T-cell (primary cell): Measurements from ENCODE around the gene MICU2. TPM values are rescaled to one million over a fixed set of nuclear protein-coding genes. Genes with fewer than 3 reads are reported as not detected.

Experiments
- ATAC-seq, 4 experiments: fragments of 200-7000 bp in 3 of 4; fragments of 150-1000 bp in 1 of 4; cut with Tn5 transposase; replicated peaks in 1 of 4; 1 replicate in 3 of 4; 2 replicates in 1 of 4; pipeline ENCODE4 v1.10.0; 2021; ENCODE audit warnings: moderate library complexity in 3 of 4, mild to moderate bottlenecking in 2 of 4, moderate number of reproducible peaks in 1 of 4
- CTCF ChIA-PET, 2 donors: fragments of 300-600 bp; sonication (Branson Sonifier 250); formaldehyde crosslinking; loops; one replicate each; lab custom pipeline; 2022; ENCODE audit warnings: antibody characterized with exemption in 2 of 2; lab: Charles Lee
- POLR2A ChIA-PET, 2 donors: fragments of 300-600 bp; sonication (Branson Sonifier 250); formaldehyde crosslinking; loops; one replicate each; lab custom pipeline; 2022; ENCODE audit warnings: antibody characterized with exemption in 2 of 2; lab: Charles Lee
- DNase-seq, 35 experiments: peaks; one replicate each; pipeline versions ENCODE4 v3.0.0 to v3.0.0-alpha.2; 2013 to 2023
- H3K27ac ChIP-seq: one replicate; pipeline ENCODE4 v1.5.1; 2013; ENCODE audit warnings: low read length
- H3K27me3 ChIP-seq, 2 experiments: replicated peaks in 1 of 2; 1 replicate in 1 of 2; 2 replicates in 1 of 2; pipeline versions ENCODE4 v1.6.1 to v1.7.0; 2013; ENCODE audit warnings: low read length in 1 of 2, mixed read lengths in 1 of 2; ENCODE audit not compliant: control insufficient read depth in 2 of 2, insufficient read depth in 2 of 2; ENCODE audit errors: extremely low read depth in 1 of 2
- H3K36me3 ChIP-seq, 2 donors: 1 replicate in 1 of 2; 2 replicates in 1 of 2; pipeline versions ENCODE4 v1.6.1 to v1.7.0; 2013; ENCODE audit warnings: low read length in 1 of 2; ENCODE audit not compliant: control insufficient read depth in 2 of 2, insufficient read depth in 1 of 2; ENCODE audit errors: extremely low read depth in 1 of 2
- H3K4me1 ChIP-seq, 2 experiments: 1 replicate in 1 of 2; 2 replicates in 1 of 2; pipeline versions ENCODE4 v1.6.1 to v1.7.0; 2013; ENCODE audit warnings: low read length in 2 of 2, mixed read lengths in 1 of 2; ENCODE audit not compliant: insufficient read depth in 2 of 2, control insufficient read depth in 1 of 2; ENCODE audit errors: extremely low read depth in 1 of 2
- H3K4me3 ChIP-seq, 2 donors: 1 replicate in 1 of 2; 2 replicates in 1 of 2; pipeline versions ENCODE4 v1.5.1 to v1.7.0; 2013; ENCODE audit warnings: mild to moderate bottlenecking in 2 of 2, low read length in 1 of 2, moderate library complexity in 1 of 2; ENCODE audit not compliant: control insufficient read depth in 1 of 2; ENCODE audit errors: extremely low read depth in 1 of 2
- H3K9me3 ChIP-seq: 2 replicates; pipeline ENCODE4 v1.7.0; 2013
- H3K27ac Mint-ChIP-seq, 2 donors: one replicate each; pipeline ENCODE4 v1.8.0; 2020 to 2021; ENCODE audit warnings: mild to moderate bottlenecking in 2 of 2, mixed read lengths in 2 of 2
- H3K27me3 Mint-ChIP-seq, 2 donors: one replicate each; pipeline ENCODE4 v1.8.0; 2021 to 2022; ENCODE audit warnings: mixed read lengths in 2 of 2
- H3K36me3 Mint-ChIP-seq: one replicate; pipeline ENCODE4 v1.8.0; 2021; ENCODE audit warnings: mixed read lengths
- H3K4me1 Mint-ChIP-seq, 3 donors: one replicate each; pipeline ENCODE4 v1.8.0; 2020 to 2022; ENCODE audit warnings: mixed read lengths in 3 of 3, mild to moderate bottlenecking in 1 of 3
- H3K4me3 Mint-ChIP-seq, 3 donors: one replicate each; pipeline ENCODE4 v1.8.0; 2020 to 2022; ENCODE audit warnings: mild to moderate bottlenecking in 3 of 3, mixed read lengths in 3 of 3, moderate library complexity in 3 of 3
- H3K9me3 Mint-ChIP-seq, 3 donors: one replicate each; pipeline ENCODE4 v1.8.0; 2020 to 2022; ENCODE audit warnings: mixed read lengths in 3 of 3
- WGBS: methylation state at CpG from one replicate; pipeline ENCODE4 v1.1.5; 2013; ENCODE audit warnings: missing lambda C conversion rate; ENCODE audit not compliant: insufficient coverage; 5-methylcytosine and 5-hydroxymethylcytosine counted together
- total RNA-seq, 35 experiments: library from RNA in 6 of 35; stranded (reverse) in 6 of 35; fragments of 120-200 nt in 1 of 35; gene quantifications; one replicate each; pipeline versions ENCODE4 v1.2.1 to v1.2.4 and lab custom pipeline; 2013 to 2026

The MICU2 gene
- total RNA-seq, 5 donors from 2014 or later (not counting 1 experiment from before 2014, with no cell fraction given): 30.6 to 40.6 (median 38.6) TPM

- POLR2A ChIA-PET: interaction anchor here in 1 of 2 donors (0.6 kb wide), 1 partner anchor 564 kb away, joined by 3 read pairs; no protein-coding TSS in a partner anchor
These were observed 2.8 kb upstream of the MICU2 start for GRCh38 chr13:21606796-21607195.

GRCh38 chr13:21606251-21606650, 2.3 kb upstream of the MICU2 start:
- DNase-seq (no peak), ATAC-seq (no peak)
- no peak overlapping the region for H3K4me3 ChIP-seq
- Mint-ChIP-seq H3K4me1 (peaks cover 20 to 31% (median 28%) of the 10 kb centered on the region in 3 donors), H3K9me3 (peaks cover 0 to 3% (median 0%) of the 10 kb centered on the region in 3 donors), H3K27ac (no peak overlapping the region), H3K36me3 (peaks cover 5% of the 10 kb centered on the region), H3K4me3 (no peak overlapping the region), H3K27me3 (peaks cover 13 to 19% of the 10 kb centered on the region in 2 donors)
- WGBS: no CpG with 5 or more reads among the region's 2 CpGs
- no peak overlapping the region for H3K27ac ChIP-seq
- H3K9me3 ChIP-seq: no peaks in the 10 kb centered on the region
- peaks cover 4 to 16% of the 10 kb centered on the region in 2 experiments for H3K27me3 ChIP-seq
- H3K4me1 ChIP-seq: peaks cover 5 to 15% of the 10 kb centered on the region in 2 experiments
- POLR2A ChIA-PET: interaction anchor here in 1 of 2 donors (0.6 kb wide), 1 partner anchor 565 kb away, joined by 3 read pairs; no protein-coding TSS in a partner anchor
- CTCF ChIA-PET: interaction anchor here (0.6 to 1.7 kb wide), 3 partner anchors 13 to 32 kb away, joined by 3 read pairs; no protein-coding TSS in a partner anchor
- no peaks in the 10 kb centered on the region for H3K36me3 ChIP-seq

More at GRCh38 chr13:21606796-21607195, 2.8 kb upstream of the MICU2 start:
- Mint-ChIP-seq H3K36me3 (no peaks in the 10 kb centered on the region), H3K4me3 (no peak overlapping the region), H3K27me3 (peaks cover 13 to 19% of the 10 kb centered on the region in 2 donors), H3K27ac (no peak overlapping the region), H3K4me1 (peaks cover 15 to 26% (median 23%) of the 10 kb centered on the region in 3 donors), H3K9me3 (peaks cover 0 to 3% (median 0%) of the 10 kb centered on the region in 3 donors)
- 81% methylated on average over 6 of the region's 6 CpGs for WGBS
- peaks cover 4 to 19% of the 10 kb centered on the region in 2 experiments for H3K27me3 ChIP-seq
- DNase-seq: no peak
- H3K4me3 ChIP-seq: no peak overlapping the region
- CTCF ChIA-PET: interaction anchor here in 1 of 2 donors (1.7 kb wide), 1 partner anchor 31 kb away, joined by 3 read pairs; no protein-coding TSS in a partner anchor
- H3K4me1 ChIP-seq: peaks cover 5 to 15% of the 10 kb centered on the region in 2 experiments
- no peak for ATAC-seq
- no peaks in the 10 kb centered on the region for H3K36me3 ChIP-seq
- H3K9me3 ChIP-seq: no peaks in the 10 kb centered on the region
- no peak overlapping the region for H3K27ac ChIP-seq

GRCh38 chr13:21596722-21597121, 7.2 kb downstream of the MICU2 start:
- Histone ChIP-seq H3K9me3 (no peaks in the 10 kb centered on the region), H3K4me3 (no peak overlapping the region), H3K36me3 (peaks cover 5 to 7% of the 10 kb centered on the region in 2 donors), H3K27me3 (no peaks in the 10 kb centered on the region), H3K27ac (no peak overlapping the region), H3K4me1 (peaks cover 0 to 13% of the 10 kb centered on the region in 2 experiments)
- H3K36me3 Mint-ChIP-seq: peaks cover 44% of the 10 kb centered on the region
- ATAC-seq: no peak
- no peak overlapping the region for H3K27ac Mint-ChIP-seq
- no peaks in the 10 kb centered on the region for H3K9me3 Mint-ChIP-seq
- no peak for DNase-seq
- CTCF ChIA-PET: interaction anchor here in 1 of 2 donors (0.6 kb wide), 1 partner anchor 18 kb away, joined by 3 read pairs; no protein-coding TSS in a partner anchor
- POLR2A ChIA-PET: interaction anchor here in 1 of 2 donors (0.7 kb wide), 1 partner anchor 19 kb away, joined by 3 read pairs; no protein-coding TSS in a partner anchor
- H3K4me3 Mint-ChIP-seq: peak overlapping the region in 1 of 3 donors; percentile 46
- H3K27me3 Mint-ChIP-seq: no peaks in the 10 kb centered on the region
- peaks cover 80 to 83% (median 81%) of the 10 kb centered on the region in 3 donors for H3K4me1 Mint-ChIP-seq

GRCh38 chr13:21595546-21595822, 8.5 kb downstream of the MICU2 start:
- H3K4me3 Mint-ChIP-seq: no peak overlapping the region
- H3K36me3 ChIP-seq: peaks cover 5 to 7% of the 10 kb centered on the region in 2 donors
- CTCF ChIA-PET: interaction anchor here in 1 of 2 donors (0.6 kb wide), 1 partner anchor 79 kb away, joined by 3 read pairs; no protein-coding TSS in a partner anchor
- DNase-seq: no peak
- POLR2A ChIA-PET: interaction anchor here in 1 of 2 donors (0.7 kb wide), 2 partner anchors 98 to 568 kb away, joined by 3 read pairs; no protein-coding TSS in a partner anchor
- no peaks in the 10 kb centered on the region for H3K27me3 Mint-ChIP-seq
- no peak for ATAC-seq
- H3K27ac Mint-ChIP-seq: no peak overlapping the region
- H3K27ac ChIP-seq: no peak overlapping the region
- H3K4me1 ChIP-seq: peaks cover 0 to 13% of the 10 kb centered on the region in 2 experiments
- H3K9me3 Mint-ChIP-seq: no peaks in the 10 kb centered on the region
- peaks cover 36% of the 10 kb centered on the region for H3K36me3 Mint-ChIP-seq
- H3K9me3 ChIP-seq: no peaks in the 10 kb centered on the region
- H3K4me3 ChIP-seq: no peak overlapping the region
- H3K4me1 Mint-ChIP-seq: peaks cover 83 to 85% (median 84%) of the 10 kb centered on the region in 3 donors
- no peaks in the 10 kb centered on the region for H3K27me3 ChIP-seq

- Histone ChIP-seq H3K4me3 (no peak overlapping the region), H3K9me3 (no peaks in the 10 kb centered on the region), H3K36me3 (peaks cover under 1 to 7% of the 10 kb centered on the region in 2 donors), H3K4me1 (peaks cover 0 to 13% of the 10 kb centered on the region in 2 experiments), H3K27me3 (no peaks in the 10 kb centered on the region), H3K27ac (no peak overlapping the region)
- Mint-ChIP-seq H3K36me3 (peaks cover 32% of the 10 kb centered on the region), H3K27ac (no peak overlapping the region), H3K27me3 (no peaks in the 10 kb centered on the region), H3K9me3 (no peaks in the 10 kb centered on the region), H3K4me1 (peaks cover 83 to 85% (median 84%) of the 10 kb centered on the region in 3 donors), H3K4me3 (no peak overlapping the region)
- ChIA-PET CTCF (interaction anchor here in 1 of 2 donors (0.6 kb wide), 1 partner anchor 1333 kb away, joined by 5 read pairs; no protein-coding TSS in a partner anchor), POLR2A (interaction anchor here in 1 of 2 donors (0.7 kb wide), 2 partner anchors 98 to 568 kb away, joined by 3 read pairs; no protein-coding TSS in a partner anchor)
- ATAC-seq: no peak
- WGBS: 100% methylated on average over 1 of the region's 3 CpGs
- DNase-seq: no peak
These were observed 9.0 kb downstream of the MICU2 start for GRCh38 chr13:21594715-21595545.
